ENCODE measurements around the gene MRPL1. TPM values are rescaled to one million over a fixed set of nuclear protein-coding genes. Genes with fewer than 3 reads are reported as not detected.

MRPL1 gene
- total RNA-seq, 4 donors from 2014 or later, result 29.2 to 52.0 (median 31.5) TPM

GRCh38 chr4:77903186-77903585, 40.6 kb downstream of the MRPL1 start:
- ATAC-seq (no peak), DNase-seq (no peak)
- Histone ChIP-seq H3K4me1 (no peaks in the 10 kb centered on the region), H3K9me3 (no peaks in the 10 kb centered on the region), H3K27ac (no peak overlapping the region), H3K4me3 (no peak overlapping the region), H3K36me3 (peaks cover 0 to 7% of the 10 kb centered on the region in 2 donors), H3K27me3 (no peaks in the 10 kb centered on the region)
- TF ChIP-seq CTCF (IDR thresholded peaks at IDR 0.05 in 4 of 5, conservative IDR thresholded peaks at IDR 0.05 in 1 of 5) (no peak), POLR2A (IDR thresholded peaks at IDR 0.05) (no peak)
- in situ Hi-C loops (cut with MboI; ENCODE audit: low sequenced_read_pairs in 4 of 4), result no loop called here
- intact Hi-C loops (cut with DNase I; ENCODE audit: low total_unique reads), result no loop called here

- Histone ChIP-seq H3K9me3 (no peaks in the 10 kb centered on the region), H3K27ac (no peak overlapping the region), H3K4me3 (no peak overlapping the region), H3K4me1 (no peaks in the 10 kb centered on the region), H3K27me3 (no peaks in the 10 kb centered on the region), H3K36me3 (peaks cover 0 to 7% of the 10 kb centered on the region in 2 donors)
- in situ Hi-C loops (cut with MboI; ENCODE audit: low sequenced_read_pairs in 4 of 4) (no loop called here), intact Hi-C loops (cut with DNase I; ENCODE audit: low total_unique reads) (no loop called here)
- ATAC-seq (no peak), DNase-seq (no peak)
- TF ChIP-seq CTCF (IDR thresholded peaks at IDR 0.05 in 4 of 5, conservative IDR thresholded peaks at IDR 0.05 in 1 of 5) (no peak), POLR2A (IDR thresholded peaks at IDR 0.05) (no peak)
These were observed 43.1 kb downstream of the MRPL1 start for GRCh38 chr4:77905651-77906263.

- ATAC-seq (no peak), DNase-seq (no peak)
- no peak for TF ChIP-seq CTCF (IDR thresholded peaks at IDR 0.05 in 4 of 5, conservative IDR thresholded peaks at IDR 0.05 in 1 of 5)
- TF ChIP-seq POLR2A (IDR thresholded peaks at IDR 0.05), result no peak
- peaks cover 0 to 7% of the 10 kb centered on the region in 2 donors for H3K36me3 ChIP-seq
- intact Hi-C loops (cut with DNase I; ENCODE audit: low total_unique reads) (no loop called here), in situ Hi-C loops (cut with MboI; ENCODE audit: low sequenced_read_pairs in 4 of 4) (no loop called here)
- H3K9me3 ChIP-seq, result no peaks in the 10 kb centered on the region
- H3K4me3 ChIP-seq, result no peak overlapping the region
- no peaks in the 10 kb centered on the region for H3K27me3 ChIP-seq
- H3K4me1 ChIP-seq, result no peaks in the 10 kb centered on the region
- H3K27ac ChIP-seq, result no peak overlapping the region
These were observed 48.0 kb downstream of the MRPL1 start for GRCh38 chr4:77910676-77911075.

- no peak for TF ChIP-seq POLR2A (IDR thresholded peaks at IDR 0.05)
- TF ChIP-seq CTCF (IDR thresholded peaks at IDR 0.05 in 4 of 5, conservative IDR thresholded peaks at IDR 0.05 in 1 of 5), result no peak
- in situ Hi-C loops (cut with MboI; ENCODE audit: low sequenced_read_pairs in 4 of 4) (no loop called here), intact Hi-C loops (cut with DNase I; ENCODE audit: low total_unique reads) (no loop called here)
- Histone ChIP-seq H3K27ac (no peak overlapping the region), H3K4me3 (no peak overlapping the region), H3K36me3 (peaks cover 0 to 7% of the 10 kb centered on the region in 2 donors), H3K9me3 (no peaks in the 10 kb centered on the region), H3K4me1 (no peaks in the 10 kb centered on the region), H3K27me3 (no peaks in the 10 kb centered on the region)
- DNase-seq (no peak), ATAC-seq (no peak)
These were observed 48.5 kb downstream of the MRPL1 start for GRCh38 chr4:77911091-77911490.
